HCT116 (cell line): ENCODE results near the gene MCFD2. TPM values are rescaled to one million over a fixed set of nuclear protein-coding genes. Genes with fewer than 3 reads are reported as not detected.

Experiments
- ATAC-seq: fragments of 200-7000 bp; cut with Tn5 transposase; 2 replicates; pipeline ENCODE4 v1.9.1; 2020; ENCODE audit warnings: mild to moderate bottlenecking, moderate library complexity
- BruUV-seq: library from RNA; stranded (reverse); fragments of 400-500 nt; replicated peaks from 2 replicates; lab custom pipeline; 2021; lab: Mats Ljungman, UMichigan
- CTCF ChIA-PET: fragments of 300-600 bp; sonication (Branson Sonifier 250); formaldehyde crosslinking; loops from one replicate; lab custom pipeline; 2021; ENCODE audit warnings: antibody characterized with exemption; lab: Charles Lee
- POLR2A ChIA-PET: fragments of 300-600, 350-600 bp; sonication (Branson Sonifier 250); formaldehyde crosslinking; loops from one replicate; lab custom pipeline; 2021; ENCODE audit warnings: antibody characterized with exemption; lab: Charles Lee
- RAD21 ChIA-PET, 2 experiments: fragments of 300-600 bp; sonication (Branson Sonifier 250); formaldehyde crosslinking; loops; one replicate each; lab custom pipeline; 2023; ENCODE audit warnings: low total read pairs in 2 of 2; ENCODE audit not compliant: uncharacterized antibody in 2 of 2, unreplicated experiment in 2 of 2, low non-redundant PET in 1 of 2; lab: Charles Lee
- DNase-seq: peaks from one replicate; pipeline ENCODE4 v3.0.0-alpha.2; 2010; ENCODE audit warnings: low read depth, low spot score
- H2AFZ ChIP-seq: fragments of 200-600 bp; shearing (Covaris generic), sonication (generic); 2 replicates; pipeline ENCODE4 v1.6.1; 2017; ENCODE audit warnings: low read depth, mixed run types, mixed read lengths, antibody characterized with exemption, low read length; ENCODE audit not compliant: poor library complexity, severe bottlenecking
- H3K27ac ChIP-seq: 2 replicates; pipeline ENCODE4 v1.5.1; 2012; ENCODE audit warnings: low read depth, low read length
- H3K27me3 ChIP-seq: fragments of 200-600 bp; sonication (generic); 2 replicates; pipeline ENCODE4 v1.6.1; 2016; ENCODE audit warnings: mixed run types, low read length, mixed read lengths; ENCODE audit not compliant: insufficient read depth
- H3K36me3 ChIP-seq, 2 experiments: fragments of 200-500 bp in 1 of 2; fragments of 200-600 bp in 1 of 2; sonication (Bioruptor generic) in 1 of 2; sonication (generic) in 1 of 2; 2 replicates each; pipeline versions ENCODE4 v1.5.1 to v1.6.1; 2014 to 2016; ENCODE audit warnings: low read length in 2 of 2, inconsistent platforms in 1 of 2, mixed read lengths in 1 of 2, mixed run types in 1 of 2; ENCODE audit not compliant: insufficient read depth in 2 of 2, control insufficient read depth in 1 of 2
- H3K4me1 ChIP-seq, 2 experiments: fragments of 200-600 bp in 1 of 2; sonication (generic) in 1 of 2; 2 replicates each; pipeline versions ENCODE4 v1.5.1 to v1.6.1; 2012 to 2017; ENCODE audit warnings: low read length in 2 of 2, inconsistent platforms in 1 of 2, mild to moderate bottlenecking in 1 of 2, mixed read lengths in 1 of 2, mixed run types in 1 of 2, moderate library complexity in 1 of 2; ENCODE audit not compliant: insufficient read depth in 2 of 2, control insufficient read depth in 1 of 2
- H3K4me2 ChIP-seq: fragments of 200-600 bp; sonication (generic); 2 replicates; pipeline ENCODE4 v1.6.1; 2017; ENCODE audit warnings: mixed run types, low read length, mixed read lengths
- H3K4me3 ChIP-seq, 2 experiments: fragments of 200-600 bp in 1 of 2; sonication (generic) in 1 of 2; replicated peaks in 1 of 2; 2 replicates each; pipeline ENCODE4 v1.5.1; 2011 to 2016; ENCODE audit warnings: low read length in 2 of 2, control low read depth in 1 of 2, low read depth in 1 of 2, mild to moderate bottlenecking in 1 of 2, mixed read lengths in 1 of 2, mixed run types in 1 of 2
- H3K79me2 ChIP-seq: fragments of 200-600 bp; sonication (generic); 2 replicates; pipeline ENCODE4 v1.6.1; 2017; ENCODE audit warnings: mild to moderate bottlenecking, mixed run types, low read length, moderate library complexity, mixed read lengths; ENCODE audit not compliant: insufficient read depth
- H3K9ac ChIP-seq: fragments of 200-600 bp; sonication (generic); 2 replicates; pipeline ENCODE4 v1.6.1; 2016; ENCODE audit warnings: low read length, mixed read lengths
- H3K9me2 ChIP-seq: fragments of 200-600 bp; sonication (generic), shearing (Covaris generic); 2 replicates; pipeline ENCODE4 v1.6.1; 2017; ENCODE audit warnings: mixed run types, mild to moderate bottlenecking, moderate library complexity; ENCODE audit not compliant: insufficient read depth
- H3K9me3 ChIP-seq, 2 experiments: fragments of 200-500 bp in 1 of 2; fragments of 200-600 bp in 1 of 2; sonication (Bioruptor generic) in 1 of 2; sonication (generic) in 1 of 2; 2 replicates each; pipeline ENCODE4 v1.6.1; 2014 to 2017; ENCODE audit warnings: low read length in 2 of 2, mixed read lengths in 2 of 2, inconsistent platforms in 1 of 2, low read depth in 1 of 2, mild to moderate bottlenecking in 1 of 2, mixed run types in 1 of 2, moderate library complexity in 1 of 2; ENCODE audit not compliant: control insufficient read depth in 1 of 2, insufficient read depth in 1 of 2
- H4K20me1 ChIP-seq: fragments of 200-600 bp; sonication (generic), shearing (Covaris generic); 2 replicates; pipeline ENCODE4 v1.6.1; 2017; ENCODE audit warnings: mixed run types, mild to moderate bottlenecking, moderate library complexity; ENCODE audit not compliant: insufficient read depth
- JUND ChIP-seq: IDR thresholded peaks from 2 replicates; pipeline ENCODE4 v1.6.1; 2012
- SP1 ChIP-seq: IDR thresholded peaks from 2 replicates; pipeline ENCODE4 v1.6.1; 2012; ENCODE audit warnings: low read depth
- SRF ChIP-seq: IDR thresholded peaks from 2 replicates; pipeline ENCODE4 v1.6.1; 2012; ENCODE audit warnings: low read depth
- ZFX ChIP-seq: fragments of 450-650 bp; IDR thresholded peaks from 2 replicates; pipeline ENCODE4 v1.6.1; 2017
- intact Hi-C: fragments of 100-400 bp; cut with micrococcal nuclease; formaldehyde crosslinking; loops from 2 replicates; pipeline ENCODE4 v1.10.0; 2022
- total RNA-seq: library from RNA; stranded (reverse); gene quantifications from one replicate; pipeline ENCODE4 v1.2.1, GENCODE V29; 2021; ENCODE audit not compliant: unreplicated experiment

The MCFD2 gene
- total RNA-seq, 1 experiment from 2014 or later, result 73.9 TPM

DNA sequence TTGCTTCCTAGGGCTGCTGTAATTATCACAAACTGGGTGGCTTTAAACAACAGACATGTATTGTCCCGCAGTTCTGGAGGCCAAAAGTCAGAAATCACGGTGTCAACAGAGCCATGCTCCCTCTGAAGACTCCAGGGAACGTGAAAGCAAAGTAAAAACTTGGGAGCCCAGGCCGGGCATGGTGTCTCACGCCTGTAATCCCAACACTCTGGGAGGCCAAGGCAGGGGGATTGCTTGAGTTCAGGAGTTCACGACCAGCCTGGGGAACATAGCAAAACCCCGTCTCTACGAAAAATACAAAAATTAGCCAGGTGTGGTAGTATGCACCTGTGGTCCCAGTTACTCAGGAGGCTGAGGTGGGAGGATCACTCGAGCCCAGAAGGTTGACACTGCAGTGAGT, 63.5 kb downstream of the MCFD2 start:
- Histone ChIP-seq H3K4me2 (no peak overlapping the region), H4K20me1 (no peaks in the 10 kb centered on the region), H3K4me1 (peaks cover 68 to 94% of the 10 kb centered on the region in 2 experiments), H3K79me2 (no peaks in the 10 kb centered on the region), H3K9me2 (no peaks in the 10 kb centered on the region; the same call in 1 of the 2 replicates), H3K27ac (no peak overlapping the region), H2AFZ (no peak overlapping the region), H3K4me3 (no peak overlapping the region), H3K27me3 (no peaks in the 10 kb centered on the region), H3K36me3 (no peaks in the 10 kb centered on the region), H3K9ac (no peak overlapping the region), H3K9me3 (no peaks in the 10 kb centered on the region)
- ChIA-PET RAD21 (no interaction called here), CTCF (no interaction called here), POLR2A (no interaction called here)
- TF ChIP-seq SP1, result no peak
- no peak for TF ChIP-seq SRF
- TF ChIP-seq JUND, result no peak
- TF ChIP-seq ZFX, result no peak
- no TSS peak for BruUV-seq
- intact Hi-C loops, result no loop called here
- DNase-seq (no peak), ATAC-seq (no peak)

Other genes with a start within 250 kb of the MCFD2 start
- gene SOCS5, start 216.5 kb downstream of the MCFD2 start, total RNA-seq, result 17.5 TPM
- gene TTC7A, start 25.4 kb upstream of the MCFD2 start, total RNA-seq, result 17.7 TPM
- gene STPG4, start 239.5 kb upstream of the MCFD2 start, total RNA-seq, result 10.6 TPM